Glomerular visceral epithelial cell (primary cell): ENCODE measurements around the gene GLTPD2.

Experiments used
- DNase-seq: peaks from one replicate; pipeline ENCODE4 v3.0.0-alpha.2; 2016; ENCODE audit errors: extremely low spot score

The GLTPD2 gene

DNA sequence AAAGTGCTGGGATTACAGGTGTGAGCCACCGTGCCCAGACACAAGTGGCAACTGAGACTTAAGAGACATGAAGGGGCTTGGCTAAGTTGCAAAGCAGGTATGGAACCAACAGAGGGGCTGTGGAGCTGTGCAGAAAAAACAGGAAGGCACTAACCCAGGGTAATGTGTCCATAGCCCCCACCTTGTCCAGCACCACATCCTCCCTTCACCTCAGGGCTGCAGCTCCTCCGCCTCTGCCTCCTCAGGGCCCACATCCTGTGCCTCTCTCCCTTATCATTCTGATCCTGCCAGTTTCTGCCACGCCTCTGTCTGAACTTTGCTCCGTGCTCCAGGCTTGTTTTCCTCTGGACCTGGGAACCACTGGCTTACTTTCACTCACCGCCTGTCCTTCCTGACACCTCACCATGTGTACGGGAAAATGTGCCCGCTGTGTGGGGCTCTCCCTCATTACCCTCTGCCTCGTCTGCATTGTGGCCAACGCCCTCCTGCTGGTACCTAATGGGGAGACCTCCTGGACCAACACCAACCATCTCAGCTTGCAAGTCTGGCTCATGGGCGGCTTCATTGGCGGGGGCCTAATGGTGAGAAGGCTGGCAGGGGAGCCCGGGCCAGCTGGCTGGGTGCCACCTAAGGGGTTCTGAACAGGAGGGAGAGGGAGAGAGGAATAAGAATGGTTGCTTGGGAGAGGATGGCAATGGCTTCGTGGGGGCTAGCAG, 17.1 kb upstream of the GLTPD2 start, which contains the start of gene TM4SF5:
Gene TM4SF5 (plus strand): TSS at position 368 of the 716 bp plus-strand sequence. CDS start 37 bp downstream, at position 405.
- no peak for DNase-seq

- DNase-seq: no peak
Measured at GRCh38 chr17:4772235-4772613, 16.5 kb upstream of the GLTPD2 start.

DNA sequence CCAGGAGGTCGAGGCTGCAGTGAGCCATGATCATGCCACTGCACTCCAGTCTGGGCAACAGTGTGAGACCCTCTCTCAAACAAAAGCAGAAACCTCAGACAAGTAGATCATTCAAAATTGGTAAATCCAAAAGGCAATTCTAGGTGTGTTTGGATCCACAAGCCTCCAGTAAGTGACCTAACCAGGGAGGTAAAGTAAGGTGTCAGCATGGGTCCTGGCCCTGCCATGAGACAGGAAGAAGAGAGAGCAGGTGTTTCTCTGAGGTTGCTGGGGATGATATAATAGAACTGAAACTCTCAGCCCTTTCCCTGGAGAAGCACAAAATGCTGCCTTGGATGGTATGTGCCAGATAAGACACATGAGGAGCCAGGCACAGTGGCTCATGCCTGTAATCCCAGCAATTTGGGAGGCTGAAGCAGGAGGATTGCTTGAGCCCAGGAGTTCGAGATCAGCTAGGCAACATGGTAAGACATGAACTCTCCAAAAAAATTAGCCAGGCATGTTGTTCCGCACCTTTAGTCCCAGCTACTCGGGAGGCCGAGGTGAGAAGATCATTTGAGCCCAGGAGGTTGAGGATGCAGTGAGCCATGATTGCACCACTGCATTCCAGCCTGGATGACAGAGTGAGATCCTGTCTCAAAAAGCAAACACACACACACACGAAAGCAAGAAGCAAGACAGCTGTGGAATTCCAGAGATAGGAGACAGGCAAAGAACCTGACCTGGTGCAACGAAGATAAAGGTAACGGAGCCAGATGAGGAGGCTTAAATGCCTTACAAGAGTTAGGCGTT, 10.6 kb upstream of the GLTPD2 start:
- no peak for DNase-seq

GRCh38 chr17:4780325-4780955, 8.3 kb upstream of the GLTPD2 start:
- DNase-seq: no peak

DNA sequence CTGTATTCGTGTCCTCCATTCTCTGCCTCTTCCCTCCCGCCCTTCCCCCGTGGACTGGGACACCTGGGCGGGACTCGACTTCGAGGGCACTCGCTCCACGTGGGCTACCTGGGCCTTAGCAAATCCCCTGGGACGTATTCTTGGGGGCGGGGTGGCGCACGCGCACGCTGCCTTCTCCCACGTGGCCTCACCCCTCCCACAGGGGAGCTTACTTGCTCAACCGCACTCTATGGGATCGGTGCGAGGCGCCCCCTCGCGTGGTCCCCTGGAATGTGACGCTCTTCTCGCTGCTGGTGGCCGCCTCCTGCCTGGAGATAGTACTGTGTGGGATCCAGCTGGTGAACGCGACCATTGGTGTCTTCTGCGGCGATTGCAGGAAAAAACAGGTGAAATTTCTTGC, 6.1 kb upstream of the GLTPD2 start:
- no peak for DNase-seq

DNA sequence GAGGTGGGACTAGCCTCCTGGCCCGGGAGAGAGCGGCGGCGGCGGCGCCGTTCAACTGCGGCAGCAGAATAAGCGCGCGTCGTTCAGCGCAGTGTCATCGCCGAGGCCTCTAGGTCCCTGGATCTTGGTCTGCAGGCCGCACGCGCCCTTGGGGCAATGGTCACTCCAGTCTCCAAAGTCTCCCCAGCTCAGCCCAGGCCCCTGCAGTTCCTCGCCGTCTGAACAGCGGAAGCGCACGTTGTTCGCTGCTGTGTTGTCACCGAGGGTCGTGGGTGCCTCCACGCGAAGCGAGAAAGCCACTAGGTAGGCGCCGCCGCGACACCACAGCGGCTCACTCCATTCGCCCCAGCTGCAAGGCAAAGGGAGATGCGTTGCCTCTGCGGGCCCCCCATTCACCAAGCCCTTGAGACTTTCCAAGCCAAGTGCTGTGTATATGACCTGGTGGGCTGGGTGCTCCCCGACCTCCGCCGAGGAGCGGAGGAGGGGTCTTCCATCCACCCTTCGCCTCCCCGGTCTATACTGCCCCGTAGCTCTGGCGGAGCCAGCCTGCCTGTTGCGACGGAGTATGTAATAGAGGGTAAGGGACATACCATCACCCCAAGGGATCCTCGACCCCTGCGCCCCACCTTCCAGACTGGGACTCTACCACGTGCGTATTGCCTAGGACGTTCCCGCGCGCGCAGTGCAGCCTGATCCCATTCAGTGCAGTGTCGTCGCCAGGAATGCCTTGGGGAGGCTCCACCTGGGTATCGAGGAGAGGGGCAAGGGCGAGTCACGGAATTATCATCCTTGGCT, 3.3 kb upstream of the GLTPD2 start:
- DNase-seq: no peak

GRCh38 chr17:4786106-4786511, 2.7 kb upstream of the GLTPD2 start, which contains the start of gene VMO1:
VMO1 (minus strand) TSS chr17:4786364; CDS start chr17:4786352, 12 bp downstream.
- no peak for DNase-seq

GRCh38 chr17:4786516-4786915, 2.2 kb upstream of the GLTPD2 start:
- DNase-seq: no peak

DNA sequence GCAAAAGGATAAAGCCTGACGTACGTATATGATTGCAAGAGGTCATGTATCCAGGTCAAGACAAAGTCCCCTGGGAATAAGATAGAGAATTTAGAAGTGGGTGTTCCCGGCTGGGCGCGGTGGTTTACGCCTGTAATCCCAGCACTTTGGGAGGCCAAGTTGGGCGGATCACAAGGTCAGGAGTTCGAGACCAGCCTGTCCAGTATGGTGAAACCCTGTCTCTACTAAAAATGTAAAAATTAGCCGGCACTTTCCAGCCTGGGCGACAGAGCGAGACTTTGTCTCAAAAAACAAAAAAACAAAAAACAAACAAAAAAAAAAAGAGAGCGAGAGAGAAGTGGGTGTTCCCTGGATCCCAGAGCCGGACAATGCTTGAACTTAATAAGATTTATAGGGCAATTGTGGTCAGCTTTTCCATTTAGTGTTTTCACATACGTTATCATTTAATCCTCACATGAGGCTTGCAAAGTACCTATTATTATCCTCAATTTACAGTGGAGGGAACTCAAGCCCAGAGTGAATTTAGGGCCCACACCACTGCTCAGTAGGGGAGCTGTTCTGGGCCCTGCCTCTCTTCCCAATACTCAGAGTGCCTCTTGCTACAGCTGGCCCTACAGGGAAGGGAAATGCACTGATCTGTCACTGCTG, 481 bp upstream of the GLTPD2 start:
- DNase-seq: no peak

GRCh38 chr17:4789701-4789950, 862 bp downstream of the GLTPD2 start:
- DNase-seq: no peak

DNA sequence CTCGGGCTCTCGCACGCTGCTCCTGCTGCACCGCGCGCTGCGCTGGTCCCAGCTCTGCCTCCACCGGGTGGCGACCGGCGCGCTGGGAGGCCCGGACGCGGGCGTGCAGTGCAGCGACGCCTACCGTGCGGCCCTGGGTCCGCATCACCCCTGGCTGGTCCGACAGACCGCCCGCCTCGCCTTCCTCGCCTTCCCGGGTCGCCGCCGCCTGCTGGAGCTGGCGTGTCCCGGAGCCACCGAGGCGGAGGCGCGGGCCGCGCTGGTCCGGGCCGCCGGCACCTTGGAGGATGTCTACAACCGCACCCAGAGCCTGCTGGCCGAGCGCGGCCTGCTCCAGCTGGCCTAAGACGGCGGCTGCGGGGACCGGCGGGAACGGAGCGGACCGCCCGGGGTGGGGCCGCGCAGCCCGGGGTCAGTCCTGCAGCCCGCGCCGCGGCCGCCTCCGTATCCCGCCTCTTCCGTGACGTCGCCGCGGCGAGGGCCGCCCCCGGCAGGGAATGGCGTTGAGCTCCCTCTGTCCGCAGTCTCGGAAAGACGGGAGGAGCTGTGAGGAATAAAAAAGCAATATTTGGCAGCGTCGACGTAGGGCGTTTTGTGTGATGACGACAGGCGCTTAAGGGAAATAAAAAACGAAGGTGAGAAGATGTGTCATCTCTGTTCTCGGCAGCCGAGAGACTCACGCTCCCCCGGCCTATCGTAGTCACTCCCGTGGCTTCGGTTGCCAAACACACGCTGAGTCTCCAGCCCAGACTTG, 1.4 kb downstream of the GLTPD2 start:
- DNase-seq: peak; percentile 81

DNA sequence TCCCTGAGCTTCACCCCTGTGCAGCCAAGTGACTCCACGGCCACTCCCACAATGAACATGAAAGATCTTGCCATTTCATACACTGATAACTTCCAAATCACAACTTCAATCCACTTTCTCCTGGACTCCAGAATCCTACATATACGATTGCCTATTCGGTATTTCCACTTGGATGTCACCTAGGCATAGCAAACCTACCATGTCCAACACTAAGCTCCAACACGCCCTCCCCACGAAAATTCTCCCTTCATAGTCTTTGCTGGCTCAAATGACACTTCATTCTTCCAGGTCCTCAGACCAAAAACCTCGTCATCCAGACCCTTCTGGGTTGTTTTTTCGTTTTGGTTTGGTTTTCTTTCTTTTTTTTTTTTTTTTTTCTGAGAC, 1.9 kb downstream of the GLTPD2 start:
- no peak for DNase-seq

DNA sequence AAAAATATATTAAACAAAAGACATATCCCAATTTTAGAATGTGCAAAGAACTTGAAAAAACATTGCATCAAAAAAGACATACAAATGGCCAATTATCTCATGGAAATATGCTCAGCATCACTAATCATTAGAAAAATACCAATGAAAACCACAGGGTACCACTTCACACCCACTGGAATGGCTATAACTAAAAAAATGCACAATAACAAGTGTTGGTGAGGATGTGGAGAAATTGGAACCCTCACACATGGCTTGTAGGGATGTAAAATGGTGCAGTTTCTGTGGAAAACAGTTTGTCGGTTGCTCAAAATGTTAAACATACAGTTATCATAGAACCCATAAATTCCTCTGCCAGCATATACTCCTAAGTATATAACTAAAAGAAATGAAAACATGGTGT, 6.4 kb downstream of the GLTPD2 start:
- DNase-seq: no peak

- peak; percentile 39 for DNase-seq
Measured at GRCh38 chr17:4796552-4796920, 7.8 kb downstream of the GLTPD2 start.

GRCh38 chr17:4800462-4801196, 11.9 kb downstream of the GLTPD2 start:
- no peak for DNase-seq

- DNase-seq: no peak
Measured at GRCh38 chr17:4802228-4802627, 13.5 kb downstream of the GLTPD2 start, which contains the start of gene C17orf114. C17orf114 (minus strand) TSS chr17:4802328.

DNA sequence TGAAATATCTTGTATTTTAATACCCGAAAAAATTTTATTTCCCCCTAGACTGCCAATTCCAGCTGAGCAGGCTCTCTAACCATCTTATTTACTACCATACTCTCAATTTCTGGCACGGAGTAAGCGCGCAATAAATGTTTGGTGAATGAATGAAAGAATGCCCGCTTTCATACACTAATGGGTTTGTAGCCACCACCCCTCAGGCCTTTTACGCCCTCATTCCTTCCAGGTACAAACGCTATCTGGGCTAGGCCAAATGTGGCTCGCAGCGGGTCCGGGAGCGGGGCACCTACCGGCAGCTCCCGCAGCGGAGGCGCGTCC, 17.7 kb downstream of the GLTPD2 start:
- DNase-seq: no peak

- DNase-seq: peak; percentile 88
Measured at GRCh38 chr17:4806777-4807604, 18.2 kb downstream of the GLTPD2 start, which contains the start of gene PLD2. PLD2 (plus strand) TSS chr17:4807152; CDS start chr17:4807773, 621 bp downstream.
